Endometrial microvascular endothelial cells (primary cell): ENCODE data around the gene CDH20. TPM values are rescaled to one million over a fixed set of nuclear protein-coding genes. Genes with fewer than 3 reads are reported as not detected.
"Not testable (repeated sequence)": the region's sequence is repeated elsewhere in the genome, so short reads cannot be mapped to it uniquely, and the experiment has no call there.

Experiments used
- in situ Hi-C: cut with HindIII; loops from 2 replicates; pipeline ENCODE4 v1.10.0; 2017; ENCODE audit warnings: low sequenced_read_pairs, low pct_unique_long_range_greater_than_20kb; ENCODE audit errors: inconsistent ontology term
- total RNA-seq: library from RNA; depleted of rRNA; stranded (reverse); fragments of >200 nt; gene quantifications from one replicate; pipeline ENCODE4 v1.2.3, GENCODE V29; 2015; ENCODE audit errors: inconsistent ontology term

The CDH20 gene
- total RNA-seq, 1 donor from 2014 or later: 0.09 TPM

GRCh38 chr18:61336766-61337165 lies 3.5 kb downstream of the CDH20 start:
- in situ Hi-C loops: no loop called here

- in situ Hi-C loops: no loop called here
Measured at GRCh38 chr18:61337527-61337926, 4.3 kb downstream of the CDH20 start.

GRCh38 chr18:61340148-61340547 lies 6.9 kb downstream of the CDH20 start:
- in situ Hi-C loops: no loop called here

GRCh38 chr18:61348230-61348629 lies 15.0 kb downstream of the CDH20 start:
- in situ Hi-C loops: no loop called here

GRCh38 chr18:61350578-61350977 lies 17.3 kb downstream of the CDH20 start:
- in situ Hi-C loops: no loop called here

GRCh38 chr18:61352059-61352458 lies 18.8 kb downstream of the CDH20 start:
- in situ Hi-C loops: no loop called here

- in situ Hi-C loops: no loop called here
Measured at GRCh38 chr18:61352611-61353010, 19.4 kb downstream of the CDH20 start.

GRCh38 chr18:61360404-61361383 lies 27.5 kb downstream of the CDH20 start:
- in situ Hi-C loops: no loop called here

- in situ Hi-C loops: no loop called here
Measured at GRCh38 chr18:61362511-61362910, 29.3 kb downstream of the CDH20 start.

GRCh38 chr18:61364953-61365352 lies 31.7 kb downstream of the CDH20 start:
- in situ Hi-C loops: no loop called here

GRCh38 chr18:61368001-61368400 lies 34.8 kb downstream of the CDH20 start:
- in situ Hi-C loops: no loop called here

- in situ Hi-C loops: not testable (repeated sequence)
Measured at GRCh38 chr18:61369671-61370070, 36.4 kb downstream of the CDH20 start.

- in situ Hi-C loops: no loop called here
Measured at GRCh38 chr18:61371111-61371510, 37.9 kb downstream of the CDH20 start.

- in situ Hi-C loops: no loop called here
Measured at GRCh38 chr18:61379827-61380226, 46.6 kb downstream of the CDH20 start.

GRCh38 chr18:61388010-61388409 lies 54.8 kb downstream of the CDH20 start:
- in situ Hi-C loops: no loop called here

GRCh38 chr18:61394983-61395382 lies 61.8 kb downstream of the CDH20 start:
- in situ Hi-C loops: no loop called here

GRCh38 chr18:61397222-61397621 lies 64.0 kb downstream of the CDH20 start:
- in situ Hi-C loops: no loop called here

GRCh38 chr18:61398961-61399705 lies 65.9 kb downstream of the CDH20 start:
- in situ Hi-C loops: no loop called here

GRCh38 chr18:61400016-61400635 lies 66.9 kb downstream of the CDH20 start:
- in situ Hi-C loops: no loop called here
